Activated CD8-positive, alpha-beta T cell treated with anti-CD3 and anti-CD28 coated beads for 36 hours (primary cell): Measurements from ENCODE around the gene SCRN1. TPM values are rescaled to one million over a fixed set of nuclear protein-coding genes. Genes with fewer than 3 reads are reported as not detected.

Experiments
- ATAC-seq: fragments of 200-7000 bp; cut with Tn5 transposase; one replicate; pipeline ENCODE4 v1.10.0; 2021; ENCODE audit warnings: mild to moderate bottlenecking, moderate library complexity
- CTCF ChIA-PET: fragments of 350-600 bp; sonication (Branson Sonifier 250); formaldehyde crosslinking; loops from one replicate; lab custom pipeline; 2021; ENCODE audit warnings: antibody characterized with exemption; lab: Charles Lee
- POLR2A ChIA-PET: fragments of 350-600 bp; sonication (Branson Sonifier 250); formaldehyde crosslinking; loops from one replicate; lab custom pipeline; 2021; ENCODE audit warnings: antibody characterized with exemption; lab: Charles Lee
- DNase-seq: peaks from one replicate; pipeline ENCODE4 v3.0.0-alpha.2; 2020
- H3K27ac Mint-ChIP-seq: one replicate; pipeline ENCODE4 v1.8.0; 2021; ENCODE audit warnings: mild to moderate bottlenecking, mixed read lengths
- H3K27me3 Mint-ChIP-seq: one replicate; pipeline ENCODE4 v1.8.0; 2021; ENCODE audit warnings: mixed read lengths
- H3K36me3 Mint-ChIP-seq: one replicate; pipeline ENCODE4 v1.8.0; 2021; ENCODE audit warnings: low read depth, mixed read lengths
- H3K4me1 Mint-ChIP-seq: one replicate; pipeline ENCODE4 v1.8.0; 2021; ENCODE audit warnings: low read depth, mixed read lengths
- H3K4me3 Mint-ChIP-seq: one replicate; pipeline ENCODE4 v1.8.0; 2021; ENCODE audit warnings: mild to moderate bottlenecking, moderate library complexity, mixed read lengths
- H3K9me3 Mint-ChIP-seq: one replicate; pipeline ENCODE4 v1.8.0; 2021; ENCODE audit warnings: mixed read lengths
- intact Hi-C: fragments of 100-400 bp; cut with micrococcal nuclease; formaldehyde crosslinking; loops from one replicate; pipeline ENCODE4 v1.10.0; 2022
- total RNA-seq, 2 experiments: library from RNA; stranded (reverse); gene quantifications; one replicate each; pipeline ENCODE4 v1.2.3, GENCODE V29; 2021
- TF ChIP-seq, protein P1 (sequence below): fragments of 200-600 bp; IDR thresholded peaks from one replicate; pipeline ENCODE4 v1.8.0; 2022; ENCODE audit warnings: antibody characterized with exemption, mild to moderate bottlenecking

Gene SCRN1
- 10 to 100 TPM; 10.8 to 14.7 TPM for total RNA-seq

GRCh38 chr7:29989257-29989995, at the start of gene SCRN1:
TSS of gene SCRN1 (minus strand) at chr7:29989801. CDS start at chr7:29969067, 20,734 bp downstream.
- H3K9me3 Mint-ChIP-seq, result peaks cover 1% of the 10 kb centered on the region
- H3K4me1 Mint-ChIP-seq, result peaks cover 18% of the 10 kb centered on the region
- H3K36me3 Mint-ChIP-seq, result no peaks in the 10 kb centered on the region
- CTCF ChIA-PET, result no interaction called here
- peak within 1 kb of the TSS; percentile 76 for H3K4me3 Mint-ChIP-seq
- peak within 1 kb of the TSS; percentile 86 for H3K27ac Mint-ChIP-seq
- peaks cover 22% of the 10 kb centered on the region for H3K27me3 Mint-ChIP-seq
- DNase-seq (peak; percentile 33), ATAC-seq (peak; percentile 42)
- intact Hi-C loops, result no loop called here
- POLR2A ChIA-PET, result interaction anchor here (1.6 kb wide), 1 partner anchor 38 kb away, joined by 3 read pairs; no protein-coding TSS in a partner anchor
- TF ChIP-seq, protein P1, sequence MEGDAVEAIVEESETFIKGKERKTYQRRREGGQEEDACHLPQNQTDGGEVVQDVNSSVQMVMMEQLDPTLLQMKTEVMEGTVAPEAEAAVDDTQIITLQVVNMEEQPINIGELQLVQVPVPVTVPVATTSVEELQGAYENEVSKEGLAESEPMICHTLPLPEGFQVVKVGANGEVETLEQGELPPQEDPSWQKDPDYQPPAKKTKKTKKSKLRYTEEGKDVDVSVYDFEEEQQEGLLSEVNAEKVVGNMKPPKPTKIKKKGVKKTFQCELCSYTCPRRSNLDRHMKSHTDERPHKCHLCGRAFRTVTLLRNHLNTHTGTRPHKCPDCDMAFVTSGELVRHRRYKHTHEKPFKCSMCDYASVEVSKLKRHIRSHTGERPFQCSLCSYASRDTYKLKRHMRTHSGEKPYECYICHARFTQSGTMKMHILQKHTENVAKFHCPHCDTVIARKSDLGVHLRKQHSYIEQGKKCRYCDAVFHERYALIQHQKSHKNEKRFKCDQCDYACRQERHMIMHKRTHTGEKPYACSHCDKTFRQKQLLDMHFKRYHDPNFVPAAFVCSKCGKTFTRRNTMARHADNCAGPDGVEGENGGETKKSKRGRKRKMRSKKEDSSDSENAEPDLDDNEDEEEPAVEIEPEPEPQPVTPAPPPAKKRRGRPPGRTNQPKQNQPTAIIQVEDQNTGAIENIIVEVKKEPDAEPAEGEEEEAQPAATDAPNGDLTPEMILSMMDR, result no peak

GRCh38 chr7:30038196-30038980, 48.8 kb upstream of the SCRN1 start:
- Mint-ChIP-seq H3K9me3 (no peaks in the 10 kb centered on the region), H3K27ac (no peak overlapping the region), H3K4me3 (no peak overlapping the region), H3K4me1 (peaks cover 10% of the 10 kb centered on the region), H3K36me3 (peaks cover 4% of the 10 kb centered on the region), H3K27me3 (no peaks in the 10 kb centered on the region)
- POLR2A ChIA-PET, result no interaction called here
- ATAC-seq (no peak), DNase-seq (no peak)
- CTCF ChIA-PET, result no interaction called here
- intact Hi-C loops, result no loop called here
- TF ChIP-seq, protein P1, result no peak

GRCh38 chr7:30036220-30036619, 46.6 kb upstream of the SCRN1 start:
- Mint-ChIP-seq H3K27ac (no peak overlapping the region), H3K9me3 (no peaks in the 10 kb centered on the region), H3K4me3 (no peak overlapping the region), H3K36me3 (peaks cover 4% of the 10 kb centered on the region), H3K27me3 (no peaks in the 10 kb centered on the region), H3K4me1 (peaks cover 14% of the 10 kb centered on the region)
- intact Hi-C loops, result no loop called here
- CTCF ChIA-PET, result interaction anchor here (1.6 kb wide), 1 partner anchor 157 kb away, joined by 4 read pairs; no protein-coding TSS in a partner anchor
- ATAC-seq (no peak), DNase-seq (no peak)
- POLR2A ChIA-PET, result no interaction called here
- TF ChIP-seq, protein P1, result no peak

DNA sequence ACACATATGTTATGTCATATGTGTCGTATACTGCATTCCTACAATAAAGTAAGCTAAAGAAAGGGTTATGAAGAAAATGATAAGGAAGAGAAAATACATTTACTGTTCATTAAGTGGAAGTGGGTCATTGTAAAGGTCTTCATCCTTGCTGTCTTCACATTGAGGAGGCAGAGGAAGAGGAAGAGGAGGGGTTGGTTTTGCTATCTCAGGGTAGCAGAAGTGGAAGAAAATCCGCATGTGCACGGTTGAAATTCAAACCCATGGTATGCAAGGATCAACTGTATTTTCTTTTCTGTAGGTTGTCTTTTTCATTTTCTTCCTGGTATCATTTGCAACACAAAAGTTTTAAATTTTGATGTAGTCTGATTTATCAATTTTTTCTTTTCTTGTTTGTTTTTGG, 44.9 kb upstream of the SCRN1 start:
- DNase-seq, result no peak
- Mint-ChIP-seq H3K36me3 (peaks cover 4% of the 10 kb centered on the region), H3K9me3 (no peaks in the 10 kb centered on the region), H3K4me1 (peaks cover 7% of the 10 kb centered on the region), H3K27ac (no peak overlapping the region), H3K27me3 (no peaks in the 10 kb centered on the region), H3K4me3 (no peak overlapping the region)
- no peak for ATAC-seq
- intact Hi-C loops, result no loop called here
- TF ChIP-seq, protein P1, result no peak
- POLR2A ChIA-PET, result no interaction called here
- CTCF ChIA-PET, result interaction anchor here (0.9 kb wide), 1 partner anchor 76 kb away, joined by 3 read pairs; no protein-coding TSS in a partner anchor
